GM12873 (cell line): ENCODE results near the gene LKAAEAR1.

Source experiments
- CTCF ChIP-seq: IDR thresholded peaks from 2 replicates; pipeline ENCODE4 v1.5.1; 2012; ENCODE audit warnings: low read depth, mild to moderate bottlenecking, moderate library complexity, low read length, control low read depth; ENCODE audit not compliant: insufficient read depth; ENCODE audit errors: missing control alignments

Gene LKAAEAR1

DNA sequence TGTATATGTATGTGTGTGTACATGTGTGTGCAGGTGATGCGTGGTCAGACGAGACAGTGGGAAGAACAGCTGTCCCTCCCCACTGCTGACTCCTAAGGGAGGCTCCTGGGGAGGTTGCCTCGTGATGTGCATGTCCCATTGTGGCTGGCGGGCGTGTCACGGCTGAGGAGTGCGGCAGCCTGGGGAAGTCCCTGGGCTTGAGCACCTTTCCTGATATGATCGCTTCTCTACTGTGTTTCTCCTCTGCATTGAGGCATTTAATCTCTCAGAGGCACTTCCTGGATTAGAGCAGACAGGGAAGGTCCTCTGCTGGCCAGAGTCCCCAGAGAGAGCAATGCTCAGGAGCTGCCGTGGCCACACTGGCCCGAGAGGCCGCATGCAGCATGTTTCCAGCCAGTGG lies 11.7 kb upstream of the LKAAEAR1 start:
- no peak for TF ChIP-seq CTCF

GRCh38 chr20:64095455-64095854 lies 11.3 kb upstream of the LKAAEAR1 start:
- no peak for TF ChIP-seq CTCF

GRCh38 chr20:64093013-64093503 lies 8.9 kb upstream of the LKAAEAR1 start:
- TF ChIP-seq CTCF = no peak

- TF ChIP-seq CTCF = no peak
These were observed 8.2 kb upstream of the LKAAEAR1 start for GRCh38 chr20:64092258-64093012.

DNA sequence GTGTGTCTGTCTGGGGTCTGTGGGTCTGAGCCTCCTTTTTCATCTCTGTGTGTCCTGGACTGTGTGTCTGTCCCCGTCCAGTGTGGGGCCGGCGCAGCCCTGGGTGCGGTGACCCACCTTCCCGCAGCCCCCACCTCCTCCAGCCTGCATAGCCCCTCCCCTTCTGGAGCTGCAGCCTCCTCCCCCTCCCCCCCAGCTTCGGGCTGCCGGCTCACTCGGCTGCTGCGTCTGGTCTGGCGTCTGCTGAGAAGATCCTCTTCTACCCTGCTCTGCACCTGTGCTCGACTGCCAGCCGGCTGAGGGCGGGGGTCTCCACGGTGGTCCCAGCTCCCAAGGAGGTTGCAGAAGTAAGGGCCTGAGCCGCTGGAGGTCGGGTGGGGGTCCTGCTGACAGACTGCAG lies 7.6 kb upstream of the LKAAEAR1 start:
- no peak for TF ChIP-seq CTCF

DNA sequence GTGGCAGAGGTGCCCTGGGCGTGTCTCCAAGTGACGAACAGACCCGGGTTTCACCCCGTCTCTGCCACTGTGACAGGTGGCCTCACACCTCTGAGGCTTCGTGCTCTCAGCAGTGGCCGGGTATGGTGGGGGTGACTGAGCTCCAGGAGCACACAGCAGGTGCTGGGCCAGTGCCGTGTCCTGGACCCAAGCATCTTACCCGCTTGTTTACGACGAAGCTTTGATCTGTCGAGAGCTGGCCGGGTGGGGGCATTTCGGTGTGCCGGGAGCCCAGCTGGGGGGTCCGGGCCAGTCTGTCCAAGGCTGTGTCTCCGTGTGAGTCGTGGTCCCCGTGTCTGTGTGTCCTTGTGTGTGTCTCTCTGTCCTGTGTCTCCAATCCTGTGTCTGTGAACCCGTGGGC lies 7.1 kb upstream of the LKAAEAR1 start:
- no peak for TF ChIP-seq CTCF

DNA sequence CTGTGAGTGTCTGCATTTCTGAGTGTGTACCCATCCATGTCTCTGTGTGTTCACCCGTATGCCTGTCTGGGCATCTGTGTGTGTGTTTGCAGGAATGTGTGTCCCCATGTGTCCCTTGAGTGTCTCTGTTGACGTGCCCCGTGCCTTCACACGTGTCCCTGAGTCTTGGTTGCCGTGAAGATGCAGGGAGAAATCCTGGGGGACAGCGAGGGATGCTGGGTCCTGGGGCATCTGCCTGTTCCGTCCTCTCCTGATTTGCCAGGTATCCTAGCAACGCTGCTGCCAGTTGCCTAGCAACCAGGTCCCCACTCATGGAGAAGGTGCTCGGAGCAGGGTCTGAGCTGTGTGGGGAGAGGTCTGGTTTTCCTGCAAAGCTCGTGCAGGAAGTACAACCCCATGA lies 6.0 kb upstream of the LKAAEAR1 start:
- no peak for TF ChIP-seq CTCF
